HepG2 (cell line): ENCODE data around the gene SLX9. TPM values are rescaled to one million over a fixed set of nuclear protein-coding genes. Genes with fewer than 3 reads are reported as not detected.
A peak's percentile ranks its signal among the peaks of the same experiment; 100 is the strongest.

Experiments used
- CEBPG ChIP-seq: IDR thresholded peaks from 2 replicates; pipeline ENCODE4 v1.6.1; 2016
- HDAC1 ChIP-seq: sonication (generic); formaldehyde crosslinking; IDR thresholded peaks from 2 replicates; pipeline ENCODE4 v1.5.1; 2020; ENCODE audit warnings: mild to moderate bottlenecking, missing genetic modification reagents
- MAZ ChIP-seq, 2 experiments: sonication (generic) in 1 of 2; formaldehyde crosslinking in 1 of 2; IDR thresholded peaks; 2 replicates each; pipeline versions ENCODE4 v1.5.0 to v1.6.1; 2012 to 2020; ENCODE audit warnings: low read depth in 2 of 2, mild to moderate bottlenecking in 2 of 2, borderline replicate concordance in 1 of 2, improper control_type of control experiment in 1 of 2, low read length in 1 of 2, missing genetic modification reagents in 1 of 2, moderate library complexity in 1 of 2
- MEIS2 ChIP-seq: sonication (generic); formaldehyde crosslinking; IDR thresholded peaks from 2 replicates; pipeline ENCODE4 v1.9.0; 2021; ENCODE audit warnings: mild to moderate bottlenecking, missing genetic modification reagents
- MYC ChIP-seq: sonication (generic); formaldehyde crosslinking; IDR thresholded peaks from 2 replicates; pipeline ENCODE4 v1.9.0; 2021; ENCODE audit warnings: missing genetic modification reagents, borderline replicate concordance
- NONO ChIP-seq, 2 experiments: fragments of 450-650 bp in 1 of 2; sonication (generic) in 1 of 2; formaldehyde crosslinking in 1 of 2; IDR thresholded peaks in 1 of 2; conservative IDR thresholded peaks in 1 of 2; 2 replicates each; pipeline versions ENCODE4 v1.6.1 to v1.8.0; 2017 to 2022; ENCODE audit warnings: mild to moderate bottlenecking in 1 of 2, missing genetic modification reagents in 1 of 2, moderate library complexity in 1 of 2
- NR2C2 ChIP-seq: sonication (generic); formaldehyde crosslinking; IDR thresholded peaks from 2 replicates; pipeline ENCODE4 v1.4.0; 2020; ENCODE audit warnings: missing genetic modification reagents, mild to moderate bottlenecking, moderate library complexity, borderline replicate concordance
- YY1 ChIP-seq: IDR thresholded peaks from 2 replicates; pipeline ENCODE4 v1.6.1; 2011; ENCODE audit warnings: low read length, low read depth, moderate library complexity, mild to moderate bottlenecking; ENCODE audit not compliant: insufficient read depth, insufficient replicate concordance
- ZBTB7A ChIP-seq: sonication (generic); formaldehyde crosslinking; IDR thresholded peaks from 2 replicates; pipeline ENCODE4 v1.8.0; 2022; ENCODE audit warnings: mild to moderate bottlenecking, missing genetic modification reagents
- ZNF589 ChIP-seq: sonication (generic); formaldehyde crosslinking; conservative IDR thresholded peaks from 2 replicates; pipeline ENCODE4 v1.8.0; 2022; ENCODE audit warnings: mild to moderate bottlenecking, moderate library complexity, missing genetic modification reagents
- polyA plus RNA-seq, 8 experiments: library from polyadenylated mRNA; depleted of rRNA in 3 of 8; stranded (reverse) in 7 of 8; unstranded in 1 of 8; fragments of >200 nt; fragmentation: Illumina TruSeq in 4 of 8; extraction: Trizol in 4 of 8; gene quantifications; 2 replicates each; pipeline versions ENCODE4 v1.2.1 to v1.2.3, GENCODE V29; 2011 to 2016; ENCODE audit warnings: low read depth in 4 of 8, missing spikeins in 1 of 8, mixed read lengths in 1 of 8; ENCODE audit not compliant: insufficient read depth in 1 of 8
- total RNA-seq, 5 experiments: library from RNA; depleted of rRNA; stranded (reverse); fragments of >200 nt; fragmentation: Illumina TruSeq; extraction: Trizol; gene quantifications; 2 replicates each; pipeline ENCODE4 v1.2.3, GENCODE V29; 2016; ENCODE audit warnings: low read depth in 1 of 5
- TF ChIP-seq, protein P1 (sequence below): sonication (generic); formaldehyde crosslinking; IDR thresholded peaks from 2 replicates; pipeline ENCODE4 v1.5.0; 2020; ENCODE audit warnings: missing genetic modification reagents
- TF ChIP-seq, protein P2 (sequence below): sonication (generic); formaldehyde crosslinking; IDR thresholded peaks from 2 replicates; pipeline ENCODE4; 2020; ENCODE audit warnings: missing genetic modification reagents, mild to moderate bottlenecking, borderline replicate concordance
- TF ChIP-seq, protein P3 (sequence below): sonication (generic); formaldehyde crosslinking; IDR thresholded peaks from 2 replicates; pipeline ENCODE4 v1.4.0; 2020; ENCODE audit warnings: mild to moderate bottlenecking, low read depth, missing genetic modification reagents
- TF ChIP-seq, protein P4 (sequence below): sonication (generic); formaldehyde crosslinking; IDR thresholded peaks from 2 replicates; pipeline ENCODE4 v1.5.0; 2020; ENCODE audit warnings: mild to moderate bottlenecking, missing genetic modification reagents, borderline replicate concordance
- TF ChIP-seq, protein P5 (sequence below): IDR thresholded peaks from 2 replicates; pipeline ENCODE4 v1.6.1; 2016; ENCODE audit warnings: low read depth, control low read depth

Gene SLX9
- total and polyA plus RNA-seq, 2 of the 13 experiments (the other 11 are each of a cell fraction or from before 2014, with no cell fraction given), result 21.0 to 47.1 TPM

DNA sequence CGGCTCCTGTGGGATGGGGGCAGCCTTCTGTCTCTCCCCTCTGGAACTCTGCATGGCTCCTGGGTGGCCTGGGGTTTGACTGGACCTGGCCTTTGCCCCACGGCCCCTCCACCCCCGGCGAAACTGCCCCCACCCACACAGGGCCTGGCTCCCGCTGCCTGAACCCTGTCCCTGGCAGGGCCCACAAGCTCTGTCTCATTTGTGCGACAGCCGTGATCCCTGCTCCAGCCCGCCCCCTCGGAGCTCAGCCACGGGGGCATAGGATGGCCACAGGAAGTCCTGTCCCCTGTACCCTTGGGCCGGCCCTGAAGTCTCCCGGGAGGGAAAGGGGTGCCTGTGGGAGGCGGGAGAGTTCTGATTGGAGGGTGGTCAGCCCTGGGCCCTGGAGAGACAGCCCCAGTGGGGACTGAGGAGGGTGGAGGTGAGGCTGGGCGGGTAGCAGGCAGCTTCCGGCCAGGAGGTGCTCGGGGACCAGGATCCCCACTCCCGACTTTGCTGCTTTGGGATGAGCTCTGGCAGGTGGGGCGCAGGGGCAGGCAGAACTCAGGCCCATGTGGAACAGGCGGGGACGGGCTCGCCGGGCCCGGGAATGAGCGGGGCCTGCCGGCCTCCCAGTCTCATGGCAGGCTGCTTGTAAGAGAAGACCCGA is 45.1 kb downstream of the SLX9 start (continued):
- TF ChIP-seq NR2C2 (CRISPR knock-in tag) (peak; percentile 69), CEBPG (0 out of 2 replicates have a peak, but pooled peaks have one; percentile 11), NONO (IDR thresholded peaks at IDR 0.05) (no peak), NONO (CRISPR knock-in tag; conservative IDR thresholded peaks at IDR 0.05) (peak; percentile 60), ZNF589 (CRISPR knock-in tag) (no peak), HDAC1 (CRISPR knock-in tag) (peak; percentile 86), MYC (CRISPR knock-in tag) (peak; percentile 26), ZBTB7A (CRISPR knock-in tag) (0 out of 2 replicates have a peak, but pooled peaks have one; percentile 15), MAZ (IDR thresholded peaks at IDR 0.05; ENCODE audit: borderline replicate concordance, low read depth, low read length) (no peak), MAZ (CRISPR knock-in tag; IDR thresholded peaks at IDR 0.05; ENCODE audit: low read depth) (peak; percentile 45; the same call in 1 of the 2 replicates), MEIS2 (CRISPR knock-in tag) (no peak), YY1 (peak; percentile 39)
- TF ChIP-seq, protein P1, sequence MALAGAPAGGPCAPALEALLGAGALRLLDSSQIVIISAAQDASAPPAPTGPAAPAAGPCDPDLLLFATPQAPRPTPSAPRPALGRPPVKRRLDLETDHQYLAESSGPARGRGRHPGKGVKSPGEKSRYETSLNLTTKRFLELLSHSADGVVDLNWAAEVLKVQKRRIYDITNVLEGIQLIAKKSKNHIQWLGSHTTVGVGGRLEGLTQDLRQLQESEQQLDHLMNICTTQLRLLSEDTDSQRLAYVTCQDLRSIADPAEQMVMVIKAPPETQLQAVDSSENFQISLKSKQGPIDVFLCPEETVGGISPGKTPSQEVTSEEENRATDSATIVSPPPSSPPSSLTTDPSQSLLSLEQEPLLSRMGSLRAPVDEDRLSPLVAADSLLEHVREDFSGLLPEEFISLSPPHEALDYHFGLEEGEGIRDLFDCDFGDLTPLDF (CRISPR knock-in tag), result peak; percentile 69; the same call in 1 of the 2 replicates
- TF ChIP-seq, protein P2, sequence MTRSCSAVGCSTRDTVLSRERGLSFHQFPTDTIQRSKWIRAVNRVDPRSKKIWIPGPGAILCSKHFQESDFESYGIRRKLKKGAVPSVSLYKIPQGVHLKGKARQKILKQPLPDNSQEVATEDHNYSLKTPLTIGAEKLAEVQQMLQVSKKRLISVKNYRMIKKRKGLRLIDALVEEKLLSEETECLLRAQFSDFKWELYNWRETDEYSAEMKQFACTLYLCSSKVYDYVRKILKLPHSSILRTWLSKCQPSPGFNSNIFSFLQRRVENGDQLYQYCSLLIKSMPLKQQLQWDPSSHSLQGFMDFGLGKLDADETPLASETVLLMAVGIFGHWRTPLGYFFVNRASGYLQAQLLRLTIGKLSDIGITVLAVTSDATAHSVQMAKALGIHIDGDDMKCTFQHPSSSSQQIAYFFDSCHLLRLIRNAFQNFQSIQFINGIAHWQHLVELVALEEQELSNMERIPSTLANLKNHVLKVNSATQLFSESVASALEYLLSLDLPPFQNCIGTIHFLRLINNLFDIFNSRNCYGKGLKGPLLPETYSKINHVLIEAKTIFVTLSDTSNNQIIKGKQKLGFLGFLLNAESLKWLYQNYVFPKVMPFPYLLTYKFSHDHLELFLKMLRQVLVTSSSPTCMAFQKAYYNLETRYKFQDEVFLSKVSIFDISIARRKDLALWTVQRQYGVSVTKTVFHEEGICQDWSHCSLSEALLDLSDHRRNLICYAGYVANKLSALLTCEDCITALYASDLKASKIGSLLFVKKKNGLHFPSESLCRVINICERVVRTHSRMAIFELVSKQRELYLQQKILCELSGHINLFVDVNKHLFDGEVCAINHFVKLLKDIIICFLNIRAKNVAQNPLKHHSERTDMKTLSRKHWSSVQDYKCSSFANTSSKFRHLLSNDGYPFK (CRISPR knock-in tag), result peak; percentile 55; the same call in 1 of the 2 replicates
- TF ChIP-seq, protein P3, sequence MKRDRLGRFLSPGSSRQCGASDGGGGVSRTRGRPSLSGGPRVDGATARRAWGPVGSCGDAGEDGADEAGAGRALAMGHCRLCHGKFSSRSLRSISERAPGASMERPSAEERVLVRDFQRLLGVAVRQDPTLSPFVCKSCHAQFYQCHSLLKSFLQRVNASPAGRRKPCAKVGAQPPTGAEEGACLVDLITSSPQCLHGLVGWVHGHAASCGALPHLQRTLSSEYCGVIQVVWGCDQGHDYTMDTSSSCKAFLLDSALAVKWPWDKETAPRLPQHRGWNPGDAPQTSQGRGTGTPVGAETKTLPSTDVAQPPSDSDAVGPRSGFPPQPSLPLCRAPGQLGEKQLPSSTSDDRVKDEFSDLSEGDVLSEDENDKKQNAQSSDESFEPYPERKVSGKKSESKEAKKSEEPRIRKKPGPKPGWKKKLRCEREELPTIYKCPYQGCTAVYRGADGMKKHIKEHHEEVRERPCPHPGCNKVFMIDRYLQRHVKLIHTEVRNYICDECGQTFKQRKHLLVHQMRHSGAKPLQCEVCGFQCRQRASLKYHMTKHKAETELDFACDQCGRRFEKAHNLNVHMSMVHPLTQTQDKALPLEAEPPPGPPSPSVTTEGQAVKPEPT (CRISPR knock-in tag), result peak; percentile 50; the same call in 1 of the 2 replicates
- TF ChIP-seq, protein P4, sequence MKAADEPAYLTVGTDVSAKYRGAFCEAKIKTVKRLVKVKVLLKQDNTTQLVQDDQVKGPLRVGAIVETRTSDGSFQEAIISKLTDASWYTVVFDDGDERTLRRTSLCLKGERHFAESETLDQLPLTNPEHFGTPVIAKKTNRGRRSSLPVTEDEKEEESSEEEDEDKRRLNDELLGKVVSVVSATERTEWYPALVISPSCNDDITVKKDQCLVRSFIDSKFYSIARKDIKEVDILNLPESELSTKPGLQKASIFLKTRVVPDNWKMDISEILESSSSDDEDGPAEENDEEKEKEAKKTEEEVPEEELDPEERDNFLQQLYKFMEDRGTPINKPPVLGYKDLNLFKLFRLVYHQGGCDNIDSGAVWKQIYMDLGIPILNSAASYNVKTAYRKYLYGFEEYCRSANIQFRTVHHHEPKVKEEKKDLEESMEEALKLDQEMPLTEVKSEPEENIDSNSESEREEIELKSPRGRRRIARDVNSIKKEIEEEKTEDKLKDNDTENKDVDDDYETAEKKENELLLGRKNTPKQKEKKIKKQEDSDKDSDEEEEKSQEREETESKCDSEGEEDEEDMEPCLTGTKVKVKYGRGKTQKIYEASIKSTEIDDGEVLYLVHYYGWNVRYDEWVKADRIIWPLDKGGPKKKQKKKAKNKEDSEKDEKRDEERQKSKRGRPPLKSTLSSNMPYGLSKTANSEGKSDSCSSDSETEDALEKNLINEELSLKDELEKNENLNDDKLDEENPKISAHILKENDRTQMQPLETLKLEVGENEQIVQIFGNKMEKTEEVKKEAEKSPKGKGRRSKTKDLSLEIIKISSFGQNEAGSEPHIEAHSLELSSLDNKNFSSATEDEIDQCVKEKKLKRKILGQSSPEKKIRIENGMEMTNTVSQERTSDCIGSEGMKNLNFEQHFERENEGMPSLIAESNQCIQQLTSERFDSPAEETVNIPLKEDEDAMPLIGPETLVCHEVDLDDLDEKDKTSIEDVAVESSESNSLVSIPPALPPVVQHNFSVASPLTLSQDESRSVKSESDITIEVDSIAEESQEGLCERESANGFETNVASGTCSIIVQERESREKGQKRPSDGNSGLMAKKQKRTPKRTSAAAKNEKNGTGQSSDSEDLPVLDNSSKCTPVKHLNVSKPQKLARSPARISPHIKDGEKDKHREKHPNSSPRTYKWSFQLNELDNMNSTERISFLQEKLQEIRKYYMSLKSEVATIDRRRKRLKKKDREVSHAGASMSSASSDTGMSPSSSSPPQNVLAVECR (CRISPR knock-in tag), result no peak; the same call in 1 of the 2 replicates
- TF ChIP-seq, protein P5, sequence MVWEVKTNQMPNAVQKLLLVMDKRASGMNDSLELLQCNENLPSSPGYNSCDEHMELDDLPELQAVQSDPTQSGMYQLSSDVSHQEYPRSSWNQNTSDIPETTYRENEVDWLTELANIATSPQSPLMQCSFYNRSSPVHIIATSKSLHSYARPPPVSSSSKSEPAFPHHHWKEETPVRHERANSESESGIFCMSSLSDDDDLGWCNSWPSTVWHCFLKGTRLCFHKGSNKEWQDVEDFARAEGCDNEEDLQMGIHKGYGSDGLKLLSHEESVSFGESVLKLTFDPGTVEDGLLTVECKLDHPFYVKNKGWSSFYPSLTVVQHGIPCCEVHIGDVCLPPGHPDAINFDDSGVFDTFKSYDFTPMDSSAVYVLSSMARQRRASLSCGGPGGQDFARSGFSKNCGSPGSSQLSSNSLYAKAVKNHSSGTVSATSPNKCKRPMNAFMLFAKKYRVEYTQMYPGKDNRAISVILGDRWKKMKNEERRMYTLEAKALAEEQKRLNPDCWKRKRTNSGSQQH, result 0 out of 2 replicates have a peak, but pooled peaks have one; percentile 29
